Measurements from ENCODE around the gene SLC7A14.

The SLC7A14 gene

DNA sequence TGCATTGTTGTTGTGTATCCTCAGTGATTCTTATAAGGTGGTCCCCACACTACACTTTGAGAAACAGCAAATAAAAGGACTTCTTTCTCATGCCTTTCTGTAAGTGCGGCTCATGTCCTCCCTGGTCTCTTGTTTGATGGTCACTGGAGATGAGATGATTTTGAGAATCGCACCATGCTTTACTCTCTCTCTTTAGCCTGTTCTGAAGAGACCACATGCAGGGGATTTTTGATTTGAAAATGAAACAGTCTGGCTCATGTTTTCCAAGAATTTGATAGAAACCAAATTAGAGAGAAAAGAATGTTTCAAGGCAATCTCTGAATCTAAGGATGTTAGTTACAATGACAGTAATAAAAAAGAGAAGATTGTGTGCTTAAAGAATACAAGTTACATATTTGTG, 149.2 kb downstream of the SLC7A14 start:
- H3K36me3 Mint-ChIP-seq (ENCODE audit: low read depth): peaks cover 15% of the 10 kb centered on the region
- H3K27ac Mint-ChIP-seq: no peak overlapping the region
- H3K9me3 Mint-ChIP-seq: no peaks in the 10 kb centered on the region
- TF ChIP-seq, protein P1, sequence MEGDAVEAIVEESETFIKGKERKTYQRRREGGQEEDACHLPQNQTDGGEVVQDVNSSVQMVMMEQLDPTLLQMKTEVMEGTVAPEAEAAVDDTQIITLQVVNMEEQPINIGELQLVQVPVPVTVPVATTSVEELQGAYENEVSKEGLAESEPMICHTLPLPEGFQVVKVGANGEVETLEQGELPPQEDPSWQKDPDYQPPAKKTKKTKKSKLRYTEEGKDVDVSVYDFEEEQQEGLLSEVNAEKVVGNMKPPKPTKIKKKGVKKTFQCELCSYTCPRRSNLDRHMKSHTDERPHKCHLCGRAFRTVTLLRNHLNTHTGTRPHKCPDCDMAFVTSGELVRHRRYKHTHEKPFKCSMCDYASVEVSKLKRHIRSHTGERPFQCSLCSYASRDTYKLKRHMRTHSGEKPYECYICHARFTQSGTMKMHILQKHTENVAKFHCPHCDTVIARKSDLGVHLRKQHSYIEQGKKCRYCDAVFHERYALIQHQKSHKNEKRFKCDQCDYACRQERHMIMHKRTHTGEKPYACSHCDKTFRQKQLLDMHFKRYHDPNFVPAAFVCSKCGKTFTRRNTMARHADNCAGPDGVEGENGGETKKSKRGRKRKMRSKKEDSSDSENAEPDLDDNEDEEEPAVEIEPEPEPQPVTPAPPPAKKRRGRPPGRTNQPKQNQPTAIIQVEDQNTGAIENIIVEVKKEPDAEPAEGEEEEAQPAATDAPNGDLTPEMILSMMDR (IDR thresholded peaks at IDR 0.05): no peak
- no peaks in the 10 kb centered on the region for H3K4me1 Mint-ChIP-seq
- H3K4me3 Mint-ChIP-seq: no peak overlapping the region
- peaks cover 7% of the 10 kb centered on the region for H3K27me3 Mint-ChIP-seq (ENCODE audit: low read depth, poor library complexity)
- no peak for DNase-seq

GRCh38 chr3:170432416-170432815, 153.5 kb downstream of the SLC7A14 start:
- no peak overlapping the region for H3K4me3 Mint-ChIP-seq
- no peak for DNase-seq
- TF ChIP-seq, protein P1 (IDR thresholded peaks at IDR 0.05): no peak
- no peaks in the 10 kb centered on the region for H3K27me3 Mint-ChIP-seq (ENCODE audit: low read depth, poor library complexity)
- no peaks in the 10 kb centered on the region for H3K9me3 Mint-ChIP-seq
- peaks cover 31% of the 10 kb centered on the region for H3K4me1 Mint-ChIP-seq
- peaks cover 23% of the 10 kb centered on the region for H3K36me3 Mint-ChIP-seq (ENCODE audit: low read depth)
- no peak overlapping the region for H3K27ac Mint-ChIP-seq

- Mint-ChIP-seq H3K9me3 (no peaks in the 10 kb centered on the region), H3K36me3 (ENCODE audit: low read depth) (peaks cover 23% of the 10 kb centered on the region), H3K4me1 (peaks cover 38% of the 10 kb centered on the region), H3K27me3 (ENCODE audit: low read depth, poor library complexity) (no peaks in the 10 kb centered on the region), H3K27ac (no peak overlapping the region), H3K4me3 (no peak overlapping the region)
- TF ChIP-seq, protein P1 (IDR thresholded peaks at IDR 0.05): peak; percentile 11
- DNase-seq: no peak
These were observed 154.8 kb downstream of the SLC7A14 start for GRCh38 chr3:170431054-170431453.

DNA sequence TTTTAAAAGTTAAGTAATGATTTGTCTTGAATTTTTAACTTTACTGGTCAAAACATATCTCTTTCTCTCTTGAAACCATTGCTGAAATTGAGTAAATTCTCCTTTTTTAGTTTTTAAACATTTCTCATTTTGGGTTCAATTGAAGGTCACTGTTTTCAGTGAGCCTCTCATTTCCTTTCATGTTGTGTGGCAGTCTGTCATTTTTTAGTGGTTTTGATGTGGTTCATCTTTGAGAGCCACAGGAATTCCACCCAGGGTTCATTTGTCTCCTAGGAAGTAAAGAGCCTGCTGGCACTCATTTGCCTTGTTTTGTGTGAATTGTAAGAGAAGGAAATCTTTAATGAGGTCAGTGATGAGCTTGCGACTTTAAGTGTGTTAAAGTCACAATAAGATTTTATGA, 156.8 kb downstream of the SLC7A14 start:
- DNase-seq: no peak
- TF ChIP-seq, protein P1 (IDR thresholded peaks at IDR 0.05): no peak
- Mint-ChIP-seq H3K27me3 (ENCODE audit: low read depth, poor library complexity) (no peaks in the 10 kb centered on the region), H3K4me1 (peaks cover 56% of the 10 kb centered on the region), H3K36me3 (ENCODE audit: low read depth) (peaks cover 11% of the 10 kb centered on the region), H3K27ac (peak overlapping the region; percentile 58), H3K9me3 (no peaks in the 10 kb centered on the region), H3K4me3 (no peak overlapping the region)

- no peaks in the 10 kb centered on the region for H3K9me3 Mint-ChIP-seq
- H3K4me1 Mint-ChIP-seq: peaks cover 62% of the 10 kb centered on the region
- no peaks in the 10 kb centered on the region for H3K27me3 Mint-ChIP-seq (ENCODE audit: low read depth, poor library complexity)
- DNase-seq: no peak
- no peak overlapping the region for H3K4me3 Mint-ChIP-seq
- TF ChIP-seq, protein P1 (IDR thresholded peaks at IDR 0.05): no peak
- peaks cover 8% of the 10 kb centered on the region for H3K36me3 Mint-ChIP-seq (ENCODE audit: low read depth)
- peak overlapping the region; percentile 36 for H3K27ac Mint-ChIP-seq
These were observed 157.8 kb downstream of the SLC7A14 start for GRCh38 chr3:170428095-170428494.

GRCh38 chr3:170426240-170426797, 159.6 kb downstream of the SLC7A14 start:
- H3K27ac Mint-ChIP-seq: peak overlapping the region; percentile 97
- H3K4me1 Mint-ChIP-seq: peaks cover 73% of the 10 kb centered on the region
- no peaks in the 10 kb centered on the region for H3K27me3 Mint-ChIP-seq (ENCODE audit: low read depth, poor library complexity)
- peak overlapping the region; percentile 45 for H3K4me3 Mint-ChIP-seq
- no peaks in the 10 kb centered on the region for H3K9me3 Mint-ChIP-seq
- TF ChIP-seq, protein P1 (IDR thresholded peaks at IDR 0.05): no peak
- H3K36me3 Mint-ChIP-seq (ENCODE audit: low read depth): peaks cover 8% of the 10 kb centered on the region
- DNase-seq: no peak
